ENCODE measurements around the gene FAM50A. TPM values are rescaled to one million over a fixed set of nuclear protein-coding genes. Genes with fewer than 3 reads are reported as not detected.

FAM50A gene
- total and polyA plus RNA-seq, 2 donors (not counting 1 experiment from before 2014, with no cell fraction given): 80.1 to 117 TPM

DNA sequence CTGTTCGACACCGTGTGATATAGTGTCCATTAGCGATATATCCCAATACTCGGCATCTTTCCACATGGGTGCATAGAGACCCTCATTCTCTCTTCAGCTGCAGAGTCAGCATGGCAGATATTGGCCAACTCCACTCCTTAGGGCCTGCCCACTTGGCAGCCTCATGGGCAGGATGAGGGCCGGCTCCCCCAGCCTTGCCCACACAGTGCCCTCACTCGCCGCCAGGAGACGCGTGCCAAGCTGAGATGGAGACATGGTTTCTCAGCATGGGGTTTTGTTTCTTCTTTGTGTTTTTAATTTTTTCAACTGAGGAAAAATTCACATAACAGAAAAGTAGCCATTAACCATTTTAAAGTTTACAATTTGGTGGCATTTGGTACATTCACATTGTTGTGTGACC is 8.9 kb downstream of the FAM50A start:
- H4K20me1 ChIP-seq (ENCODE audit: control insufficient read depth, extremely low read depth, insufficient read depth, low read length): no peaks in the 10 kb centered on the region

DNA sequence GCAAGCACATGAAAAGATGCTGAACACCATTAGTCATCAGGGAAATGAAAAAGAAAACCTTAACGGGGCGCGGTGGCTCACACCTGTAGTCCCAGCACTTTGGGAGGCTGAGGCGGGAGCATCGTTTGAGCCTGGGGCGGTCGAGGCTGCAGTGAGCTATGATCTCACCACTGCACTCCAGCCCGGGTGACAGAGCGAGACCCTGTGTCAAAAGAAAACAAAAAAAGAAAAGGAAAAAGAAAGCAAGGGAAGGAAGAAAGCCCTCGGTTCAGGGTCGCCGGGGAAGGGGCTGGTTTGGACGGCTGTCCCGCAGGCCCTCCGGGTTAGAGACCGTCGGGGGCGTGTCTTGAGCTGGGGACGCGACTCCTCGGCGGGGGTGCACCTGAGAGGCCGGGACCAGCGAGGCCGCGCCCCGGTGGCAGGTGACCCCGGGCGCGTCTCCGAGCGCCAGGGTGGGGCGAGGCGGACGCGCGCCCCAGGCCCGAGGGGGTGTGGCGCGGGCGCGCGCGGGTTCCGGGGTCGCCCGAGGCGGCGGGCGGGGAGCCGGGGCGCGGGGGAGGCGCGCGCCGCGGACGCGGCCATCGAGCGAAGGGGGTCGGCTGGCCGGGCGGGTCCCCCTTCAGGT is 13.7 kb downstream of the FAM50A start:
- Histone ChIP-seq H4K20me1 (ENCODE audit: control insufficient read depth, extremely low read depth, insufficient read depth, low read length) (no peaks in the 10 kb centered on the region), H3K9me3 (ENCODE audit: control insufficient read depth, insufficient read depth, low read depth, low read length) (no peaks in the 10 kb centered on the region), H3K79me2 (ENCODE audit: control insufficient read depth, insufficient read depth, low read length) (peaks cover 36% of the 10 kb centered on the region), H3K4me2 (ENCODE audit: extremely low read depth, insufficient read depth, low read length) (peak overlapping the region; percentile 25), H3K9ac (ENCODE audit: insufficient read depth, low read length) (peak overlapping the region; percentile 46), H3K4me1 (ENCODE audit: control insufficient read depth, extremely low read depth, insufficient read depth, low read length) (no peaks in the 10 kb centered on the region), H3K4me3 (replicated peaks in 1 of 4; ENCODE audit: control extremely low read depth in 1 of 4, insufficient read depth in 1 of 4, low read depth in 3 of 4, low read length in 4 of 4) (peak overlapping the region; percentile 27 to 51 (median 34)), H3K27me3 (ENCODE audit: control insufficient read depth, insufficient read depth, low read length) (no peaks in the 10 kb centered on the region), H2AFZ (ENCODE audit: low read length) (no peak overlapping the region), H3K36me3 (ENCODE audit: control insufficient read depth, insufficient read depth, low read length) (peaks cover 7% of the 10 kb centered on the region), H3K27ac (ENCODE audit: insufficient read depth, low read length) (no peak overlapping the region)
- DNase-seq (ENCODE audit: low read depth in 2 of 2): no peak
- TF ChIP-seq CTCF (conservative IDR thresholded peaks at IDR 0.05 in 1 of 2, IDR thresholded peaks at IDR 0.05 in 1 of 2; ENCODE audit: low read depth in 1 of 2, low read length in 2 of 2) (no peak), EZH2 (IDR thresholded peaks at IDR 0.05; ENCODE audit: low read length, missing control alignments) (no peak)

More for the DNA sequence above, 8.9 kb downstream of the FAM50A start:
- Histone ChIP-seq H2AFZ (ENCODE audit: low read length) (no peak overlapping the region), H3K4me1 (ENCODE audit: control insufficient read depth, extremely low read depth, insufficient read depth, low read length) (no peaks in the 10 kb centered on the region), H3K9ac (ENCODE audit: insufficient read depth, low read length) (no peak overlapping the region), H3K79me2 (ENCODE audit: control insufficient read depth, insufficient read depth, low read length) (no peaks in the 10 kb centered on the region), H3K36me3 (ENCODE audit: control insufficient read depth, insufficient read depth, low read length) (peaks cover 6% of the 10 kb centered on the region), H3K9me3 (ENCODE audit: control insufficient read depth, insufficient read depth, low read depth, low read length) (no peaks in the 10 kb centered on the region), H3K4me3 (replicated peaks in 1 of 4; ENCODE audit: control extremely low read depth in 1 of 4, insufficient read depth in 1 of 4, low read depth in 3 of 4, low read length in 4 of 4) (no peak overlapping the region), H3K27ac (ENCODE audit: insufficient read depth, low read length) (no peak overlapping the region), H3K4me2 (ENCODE audit: extremely low read depth, insufficient read depth, low read length) (no peak overlapping the region), H3K27me3 (ENCODE audit: control insufficient read depth, insufficient read depth, low read length) (no peaks in the 10 kb centered on the region)
- no peak for DNase-seq (ENCODE audit: low read depth in 2 of 2)
- TF ChIP-seq CTCF (conservative IDR thresholded peaks at IDR 0.05 in 1 of 2, IDR thresholded peaks at IDR 0.05 in 1 of 2; ENCODE audit: low read depth in 1 of 2, low read length in 2 of 2): no peak
- no peak for TF ChIP-seq EZH2 (IDR thresholded peaks at IDR 0.05; ENCODE audit: low read length, missing control alignments)

DNA sequence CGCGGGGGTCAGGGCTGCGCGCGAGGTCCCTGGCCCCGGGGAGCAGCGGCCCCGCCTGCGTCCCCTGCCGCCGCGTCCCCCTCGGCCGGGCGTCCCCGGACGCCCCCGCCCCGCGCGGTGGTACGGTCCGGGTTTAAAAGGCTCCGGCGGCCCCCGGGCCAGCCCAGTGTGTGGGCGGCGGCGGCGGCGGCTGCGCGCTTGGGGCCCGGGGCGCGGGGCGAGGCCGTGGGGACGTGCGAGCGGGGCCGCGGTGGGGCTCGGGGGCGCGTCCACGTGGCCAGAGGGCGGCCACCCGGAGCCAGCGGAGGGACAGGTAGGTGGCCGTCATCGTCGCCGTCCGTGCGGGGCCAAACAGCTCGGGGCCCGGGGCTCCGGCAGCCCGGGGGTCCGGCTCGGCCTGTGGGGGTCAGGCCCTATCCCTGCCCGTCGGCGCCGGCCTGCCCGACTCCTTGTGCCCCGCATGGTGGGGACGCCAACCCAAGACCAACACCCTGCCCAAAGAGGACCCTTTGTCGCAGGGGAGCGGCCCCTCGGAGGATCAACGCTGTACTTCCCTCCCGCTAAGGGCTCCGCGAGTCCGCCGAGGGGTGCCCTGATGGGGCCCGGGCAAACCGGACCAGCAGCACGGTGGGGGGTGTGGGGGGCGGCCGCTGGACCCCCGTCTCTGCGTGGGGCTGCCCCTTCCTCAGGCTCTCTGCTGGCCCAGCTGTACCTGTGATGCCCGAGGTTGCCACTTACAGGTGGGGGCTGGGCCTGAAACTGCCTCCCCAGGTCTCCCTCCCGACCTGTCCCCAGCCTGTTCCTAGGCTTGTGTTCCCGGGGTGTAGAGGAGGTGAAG is 14.4 kb downstream of the FAM50A start, which contains the start of gene PLXNA3:
Gene PLXNA3 (plus strand): TSS at position 166 of the 838 bp plus-strand sequence. CDS start 1,903 bp downstream, outside the sequence.
- Histone ChIP-seq H3K9me3 (ENCODE audit: control insufficient read depth, insufficient read depth, low read depth, low read length) (no peaks in the 10 kb centered on the region), H3K4me2 (ENCODE audit: extremely low read depth, insufficient read depth, low read length) (peak within 1 kb of the TSS; percentile 64), H3K36me3 (ENCODE audit: control insufficient read depth, insufficient read depth, low read length) (peaks cover 9% of the 10 kb centered on the region), H3K4me1 (ENCODE audit: control insufficient read depth, extremely low read depth, insufficient read depth, low read length) (no peaks in the 10 kb centered on the region), H3K27ac (ENCODE audit: insufficient read depth, low read length) (no peak within 1 kb of the TSS), H4K20me1 (ENCODE audit: control insufficient read depth, extremely low read depth, insufficient read depth, low read length) (no peaks in the 10 kb centered on the region), H3K79me2 (ENCODE audit: control insufficient read depth, insufficient read depth, low read length) (peaks cover 38% of the 10 kb centered on the region), H2AFZ (ENCODE audit: low read length) (no peak within 1 kb of the TSS), H3K27me3 (ENCODE audit: control insufficient read depth, insufficient read depth, low read length) (no peaks in the 10 kb centered on the region), H3K9ac (ENCODE audit: insufficient read depth, low read length) (peak within 1 kb of the TSS; percentile 53), H3K4me3 (replicated peaks in 1 of 4; ENCODE audit: control extremely low read depth in 1 of 4, insufficient read depth in 1 of 4, low read depth in 3 of 4, low read length in 4 of 4) (peak within 1 kb of the TSS; percentile 65 to 73 (median 72))
- peak in 1 of 2 donors; percentile 30 for DNase-seq (ENCODE audit: low read depth in 2 of 2)
- TF ChIP-seq EZH2 (IDR thresholded peaks at IDR 0.05; ENCODE audit: low read length, missing control alignments) (no peak), CTCF (conservative IDR thresholded peaks at IDR 0.05 in 1 of 2, IDR thresholded peaks at IDR 0.05 in 1 of 2; ENCODE audit: low read depth in 1 of 2, low read length in 2 of 2) (no peak)

All from fibroblast of lung (primary cell).